Measurements from ENCODE around the gene NTF3. TPM values are rescaled to one million over a fixed set of nuclear protein-coding genes. Genes with fewer than 3 reads are reported as not detected.

NTF3 gene
- total and polyA plus RNA-seq, 2 donors (not counting 1 experiment from before 2014, with no cell fraction given) = 5.9 to 12.5 TPM

GRCh38 chr12:5498806-5499205 lies 66.9 kb downstream of the NTF3 start:
- H3K27me3 ChIP-seq (ENCODE audit: control insufficient read depth, insufficient read depth, low read length) = no peaks in the 10 kb centered on the region
- TF ChIP-seq CTCF (conservative IDR thresholded peaks at IDR 0.05 in 1 of 2, IDR thresholded peaks at IDR 0.05 in 1 of 2; ENCODE audit: low read depth in 1 of 2, low read length in 2 of 2) = no peak
- no peak for TF ChIP-seq EZH2 (IDR thresholded peaks at IDR 0.05; ENCODE audit: low read length, missing control alignments)
- H3K36me3 ChIP-seq (ENCODE audit: control insufficient read depth, insufficient read depth, low read length) = peaks cover 4% of the 10 kb centered on the region
- no peak overlapping the region for H3K9ac ChIP-seq (ENCODE audit: insufficient read depth, low read length)
- no peak for DNase-seq (ENCODE audit: low read depth in 2 of 2)
- no peak overlapping the region for H2AFZ ChIP-seq (ENCODE audit: low read length)
- H3K4me2 ChIP-seq (ENCODE audit: extremely low read depth, insufficient read depth, low read length) = peak overlapping the region; percentile 7
- peak overlapping the region; percentile 42 for H3K27ac ChIP-seq (ENCODE audit: insufficient read depth, low read length)
- no peaks in the 10 kb centered on the region for H3K9me3 ChIP-seq (ENCODE audit: control insufficient read depth, insufficient read depth, low read depth, low read length)
- H3K4me3 ChIP-seq (replicated peaks in 1 of 4; ENCODE audit: control extremely low read depth in 1 of 4, insufficient read depth in 1 of 4, low read depth in 3 of 4, low read length in 4 of 4) = no peak overlapping the region
- H3K4me1 ChIP-seq (ENCODE audit: control insufficient read depth, extremely low read depth, insufficient read depth, low read length) = peaks cover 15% of the 10 kb centered on the region
- no peaks in the 10 kb centered on the region for H4K20me1 ChIP-seq (ENCODE audit: control insufficient read depth, extremely low read depth, insufficient read depth, low read length)
- no peaks in the 10 kb centered on the region for H3K79me2 ChIP-seq (ENCODE audit: control insufficient read depth, insufficient read depth, low read length)

GRCh38 chr12:5499566-5500330 lies 67.8 kb downstream of the NTF3 start:
- Histone ChIP-seq H4K20me1 (ENCODE audit: control insufficient read depth, extremely low read depth, insufficient read depth, low read length) (no peaks in the 10 kb centered on the region), H3K27me3 (ENCODE audit: control insufficient read depth, insufficient read depth, low read length) (no peaks in the 10 kb centered on the region), H3K36me3 (ENCODE audit: control insufficient read depth, insufficient read depth, low read length) (peaks cover 4% of the 10 kb centered on the region), H3K9me3 (ENCODE audit: control insufficient read depth, insufficient read depth, low read depth, low read length) (no peaks in the 10 kb centered on the region), H3K27ac (ENCODE audit: insufficient read depth, low read length) (peak overlapping the region; percentile 83), H3K9ac (ENCODE audit: insufficient read depth, low read length) (no peak overlapping the region), H3K4me2 (ENCODE audit: extremely low read depth, insufficient read depth, low read length) (peak overlapping the region; percentile 7), H3K79me2 (ENCODE audit: control insufficient read depth, insufficient read depth, low read length) (no peaks in the 10 kb centered on the region), H3K4me3 (replicated peaks in 1 of 4; ENCODE audit: control extremely low read depth in 1 of 4, insufficient read depth in 1 of 4, low read depth in 3 of 4, low read length in 4 of 4) (no peak overlapping the region), H2AFZ (ENCODE audit: low read length) (no peak overlapping the region), H3K4me1 (ENCODE audit: control insufficient read depth, extremely low read depth, insufficient read depth, low read length) (peaks cover 15% of the 10 kb centered on the region)
- peak; percentile 17 to 70 for DNase-seq (ENCODE audit: low read depth in 2 of 2)
- no peak for TF ChIP-seq EZH2 (IDR thresholded peaks at IDR 0.05; ENCODE audit: low read length, missing control alignments)
- TF ChIP-seq CTCF (conservative IDR thresholded peaks at IDR 0.05 in 1 of 2, IDR thresholded peaks at IDR 0.05 in 1 of 2; ENCODE audit: low read depth in 1 of 2, low read length in 2 of 2) = no peak

- no peak overlapping the region for H2AFZ ChIP-seq (ENCODE audit: low read length)
- peaks cover 4% of the 10 kb centered on the region for H3K36me3 ChIP-seq (ENCODE audit: control insufficient read depth, insufficient read depth, low read length)
- no peaks in the 10 kb centered on the region for H3K27me3 ChIP-seq (ENCODE audit: control insufficient read depth, insufficient read depth, low read length)
- H3K4me3 ChIP-seq (replicated peaks in 1 of 4; ENCODE audit: control extremely low read depth in 1 of 4, insufficient read depth in 1 of 4, low read depth in 3 of 4, low read length in 4 of 4) = no peak overlapping the region
- no peaks in the 10 kb centered on the region for H4K20me1 ChIP-seq (ENCODE audit: control insufficient read depth, extremely low read depth, insufficient read depth, low read length)
- peaks cover 15% of the 10 kb centered on the region for H3K4me1 ChIP-seq (ENCODE audit: control insufficient read depth, extremely low read depth, insufficient read depth, low read length)
- peak overlapping the region; percentile 83 for H3K27ac ChIP-seq (ENCODE audit: insufficient read depth, low read length)
- no peak overlapping the region for H3K9ac ChIP-seq (ENCODE audit: insufficient read depth, low read length)
- no peak for TF ChIP-seq EZH2 (IDR thresholded peaks at IDR 0.05; ENCODE audit: low read length, missing control alignments)
- no peak for TF ChIP-seq CTCF (conservative IDR thresholded peaks at IDR 0.05 in 1 of 2, IDR thresholded peaks at IDR 0.05 in 1 of 2; ENCODE audit: low read depth in 1 of 2, low read length in 2 of 2)
- H3K79me2 ChIP-seq (ENCODE audit: control insufficient read depth, insufficient read depth, low read length) = no peaks in the 10 kb centered on the region
- H3K9me3 ChIP-seq (ENCODE audit: control insufficient read depth, insufficient read depth, low read depth, low read length) = no peaks in the 10 kb centered on the region
- no peak overlapping the region for H3K4me2 ChIP-seq (ENCODE audit: extremely low read depth, insufficient read depth, low read length)
- DNase-seq (ENCODE audit: low read depth in 2 of 2) = no peak
Observed at GRCh38 chr12:5500331-5500659, 68.4 kb downstream of the NTF3 start.
